ENCODE measurements around the gene PDZRN3. TPM values are rescaled to one million over a fixed set of nuclear protein-coding genes. Genes with fewer than 3 reads are reported as not detected.

PDZRN3 gene
- polyA plus RNA-seq, 1 of the 3 experiments (the other 2 are of a cell fraction), result 10.3 TPM

DNA sequence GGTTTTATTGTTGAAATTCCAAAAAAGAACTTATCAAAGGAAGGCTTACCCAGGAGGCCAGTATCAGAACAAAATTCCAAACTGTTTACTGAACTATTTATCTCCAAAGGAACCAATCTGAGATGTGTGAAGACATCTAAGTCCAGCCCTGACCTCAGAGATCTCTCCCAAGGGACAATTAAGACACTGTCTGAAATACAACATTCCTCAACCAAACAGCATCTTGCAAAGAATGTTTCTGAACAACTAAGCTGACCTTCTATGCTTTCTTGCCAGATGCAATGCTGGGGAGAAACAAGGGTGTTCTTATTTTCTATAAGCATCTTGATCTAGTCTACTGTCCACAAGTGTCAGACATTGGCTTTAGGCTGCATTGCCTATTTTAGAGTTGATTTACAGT lies 13.6 kb downstream of the PDZRN3 start (continued):
- TF ChIP-seq, protein P1, sequence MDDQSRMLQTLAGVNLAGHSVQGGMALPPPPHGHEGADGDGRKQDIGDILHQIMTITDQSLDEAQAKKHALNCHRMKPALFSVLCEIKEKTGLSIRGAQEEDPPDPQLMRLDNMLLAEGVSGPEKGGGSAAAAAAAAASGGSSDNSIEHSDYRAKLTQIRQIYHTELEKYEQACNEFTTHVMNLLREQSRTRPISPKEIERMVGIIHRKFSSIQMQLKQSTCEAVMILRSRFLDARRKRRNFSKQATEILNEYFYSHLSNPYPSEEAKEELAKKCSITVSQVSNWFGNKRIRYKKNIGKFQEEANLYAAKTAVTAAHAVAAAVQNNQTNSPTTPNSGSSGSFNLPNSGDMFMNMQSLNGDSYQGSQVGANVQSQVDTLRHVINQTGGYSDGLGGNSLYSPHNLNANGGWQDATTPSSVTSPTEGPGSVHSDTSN (IDR thresholded peaks at IDR 0.05), result no peak

DNA sequence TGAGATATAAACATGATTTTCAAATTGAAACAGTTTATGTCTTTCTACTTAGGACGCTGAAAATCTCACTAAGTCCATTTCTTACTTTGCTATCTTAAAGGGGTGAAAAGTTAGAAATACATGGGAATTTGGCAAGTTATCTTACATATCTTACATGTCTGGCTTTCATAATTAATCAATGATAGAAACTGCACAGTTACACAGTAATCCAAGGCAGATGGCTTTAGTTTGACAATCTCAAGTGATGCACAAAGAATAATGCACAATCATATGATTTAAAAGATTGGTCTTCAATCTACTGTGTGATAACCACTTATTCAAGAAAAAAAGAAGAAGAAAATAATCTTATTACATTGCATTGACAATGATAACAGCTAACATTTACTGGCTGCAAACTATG lies 14.2 kb downstream of the PDZRN3 start:
- Histone ChIP-seq H3F3A (replicated peaks; ENCODE audit: insufficient read depth) (no peaks in the 10 kb centered on the region), H4K20me1 (ENCODE audit: insufficient read depth) (peaks cover 47% of the 10 kb centered on the region), H3K9me3 (no peaks in the 10 kb centered on the region), H3K27ac (ENCODE audit: low read depth in 2 of 2, low read length in 1 of 2) (peak overlapping the region; percentile 11 to 76; a peak in 3 of 4 replicates), H3K27me3 (ENCODE audit: insufficient read depth) (no peaks in the 10 kb centered on the region), H3K36me3 (replicated peaks in 1 of 2; ENCODE audit: control insufficient read depth in 1 of 2, insufficient read depth in 2 of 2, low read length in 1 of 2) (peaks cover 12 to 15% of the 10 kb centered on the region in 2 experiments), H3K79me2 (ENCODE audit: insufficient read depth) (peaks cover 99% of the 10 kb centered on the region), H3K4me2 (no peak overlapping the region), H3K4me3 (ENCODE audit: low read depth in 2 of 2, low read length in 1 of 2) (no peak overlapping the region), H3K9me2 (no peaks in the 10 kb centered on the region), H2AFZ (ENCODE audit: low read depth) (no peak overlapping the region), H3K9ac (no peak overlapping the region), H3K4me1 (ENCODE audit: control insufficient read depth in 1 of 2, insufficient read depth in 2 of 2, low read depth in 1 of 2, low read length in 1 of 2) (peaks cover 7 to 22% of the 10 kb centered on the region in 2 experiments; a peak in 2 of 4 replicates)
- 0 out of 2 replicates have a peak, but pooled peaks have one; percentile 20 for TF ChIP-seq POLR2AphosphoS5 (IDR thresholded peaks at IDR 0.05; ENCODE audit: low read depth, low read length)
- no peak for TF ChIP-seq CHD2 (IDR thresholded peaks at IDR 0.05; ENCODE audit: low read length, partially characterized antibody)
- TF ChIP-seq EZH2phosphoT487 (IDR thresholded peaks at IDR 0.05; ENCODE audit: borderline replicate concordance, low read depth), result no peak
- 0 out of 2 replicates have a peak, but pooled peaks have one; percentile 9 for TF ChIP-seq JUND (IDR thresholded peaks at IDR 0.05)
- TF ChIP-seq SMC3 (IDR thresholded peaks at IDR 0.05; ENCODE audit: low read depth, low read length), result no peak
- TF ChIP-seq TCF12 (IDR thresholded peaks at IDR 0.05), result peak; percentile 89
- TF ChIP-seq, protein P2, sequence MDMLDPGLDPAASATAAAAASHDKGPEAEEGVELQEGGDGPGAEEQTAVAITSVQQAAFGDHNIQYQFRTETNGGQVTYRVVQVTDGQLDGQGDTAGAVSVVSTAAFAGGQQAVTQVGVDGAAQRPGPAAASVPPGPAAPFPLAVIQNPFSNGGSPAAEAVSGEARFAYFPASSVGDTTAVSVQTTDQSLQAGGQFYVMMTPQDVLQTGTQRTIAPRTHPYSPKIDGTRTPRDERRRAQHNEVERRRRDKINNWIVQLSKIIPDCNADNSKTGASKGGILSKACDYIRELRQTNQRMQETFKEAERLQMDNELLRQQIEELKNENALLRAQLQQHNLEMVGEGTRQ (IDR thresholded peaks at IDR 0.05; ENCODE audit: borderline replicate concordance, low read depth, low read length), result no peak
- TF ChIP-seq GATA2 (CRISPR knock-in tag; IDR thresholded peaks at IDR 0.05), result peak; percentile 52; the same call in 1 of the 2 replicates
- TF ChIP-seq, protein P3, sequence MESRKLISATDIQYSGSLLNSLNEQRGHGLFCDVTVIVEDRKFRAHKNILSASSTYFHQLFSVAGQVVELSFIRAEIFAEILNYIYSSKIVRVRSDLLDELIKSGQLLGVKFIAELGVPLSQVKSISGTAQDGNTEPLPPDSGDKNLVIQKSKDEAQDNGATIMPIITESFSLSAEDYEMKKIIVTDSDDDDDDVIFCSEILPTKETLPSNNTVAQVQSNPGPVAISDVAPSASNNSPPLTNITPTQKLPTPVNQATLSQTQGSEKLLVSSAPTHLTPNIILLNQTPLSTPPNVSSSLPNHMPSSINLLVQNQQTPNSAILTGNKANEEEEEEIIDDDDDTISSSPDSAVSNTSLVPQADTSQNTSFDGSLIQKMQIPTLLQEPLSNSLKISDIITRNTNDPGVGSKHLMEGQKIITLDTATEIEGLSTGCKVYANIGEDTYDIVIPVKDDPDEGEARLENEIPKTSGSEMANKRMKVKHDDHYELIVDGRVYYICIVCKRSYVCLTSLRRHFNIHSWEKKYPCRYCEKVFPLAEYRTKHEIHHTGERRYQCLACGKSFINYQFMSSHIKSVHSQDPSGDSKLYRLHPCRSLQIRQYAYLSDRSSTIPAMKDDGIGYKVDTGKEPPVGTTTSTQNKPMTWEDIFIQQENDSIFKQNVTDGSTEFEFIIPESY (IDR thresholded peaks at IDR 0.05; ENCODE audit: borderline replicate concordance, low read depth), result no peak
- TF ChIP-seq, protein P4, sequence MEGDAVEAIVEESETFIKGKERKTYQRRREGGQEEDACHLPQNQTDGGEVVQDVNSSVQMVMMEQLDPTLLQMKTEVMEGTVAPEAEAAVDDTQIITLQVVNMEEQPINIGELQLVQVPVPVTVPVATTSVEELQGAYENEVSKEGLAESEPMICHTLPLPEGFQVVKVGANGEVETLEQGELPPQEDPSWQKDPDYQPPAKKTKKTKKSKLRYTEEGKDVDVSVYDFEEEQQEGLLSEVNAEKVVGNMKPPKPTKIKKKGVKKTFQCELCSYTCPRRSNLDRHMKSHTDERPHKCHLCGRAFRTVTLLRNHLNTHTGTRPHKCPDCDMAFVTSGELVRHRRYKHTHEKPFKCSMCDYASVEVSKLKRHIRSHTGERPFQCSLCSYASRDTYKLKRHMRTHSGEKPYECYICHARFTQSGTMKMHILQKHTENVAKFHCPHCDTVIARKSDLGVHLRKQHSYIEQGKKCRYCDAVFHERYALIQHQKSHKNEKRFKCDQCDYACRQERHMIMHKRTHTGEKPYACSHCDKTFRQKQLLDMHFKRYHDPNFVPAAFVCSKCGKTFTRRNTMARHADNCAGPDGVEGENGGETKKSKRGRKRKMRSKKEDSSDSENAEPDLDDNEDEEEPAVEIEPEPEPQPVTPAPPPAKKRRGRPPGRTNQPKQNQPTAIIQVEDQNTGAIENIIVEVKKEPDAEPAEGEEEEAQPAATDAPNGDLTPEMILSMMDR (IDR thresholded peaks at IDR 0.05), result no peak
- no peak for TF ChIP-seq FOXJ3 (CRISPR knock-in tag; IDR thresholded peaks at IDR 0.05)
- TF ChIP-seq, protein P5, sequence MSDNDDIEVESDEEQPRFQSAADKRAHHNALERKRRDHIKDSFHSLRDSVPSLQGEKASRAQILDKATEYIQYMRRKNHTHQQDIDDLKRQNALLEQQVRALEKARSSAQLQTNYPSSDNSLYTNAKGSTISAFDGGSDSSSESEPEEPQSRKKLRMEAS (IDR thresholded peaks at IDR 0.05; ENCODE audit: low read depth), result no peak
- TF ChIP-seq MXI1 (IDR thresholded peaks at IDR 0.05; ENCODE audit: low read depth, low read length), result no peak
- TF ChIP-seq, protein P6, sequence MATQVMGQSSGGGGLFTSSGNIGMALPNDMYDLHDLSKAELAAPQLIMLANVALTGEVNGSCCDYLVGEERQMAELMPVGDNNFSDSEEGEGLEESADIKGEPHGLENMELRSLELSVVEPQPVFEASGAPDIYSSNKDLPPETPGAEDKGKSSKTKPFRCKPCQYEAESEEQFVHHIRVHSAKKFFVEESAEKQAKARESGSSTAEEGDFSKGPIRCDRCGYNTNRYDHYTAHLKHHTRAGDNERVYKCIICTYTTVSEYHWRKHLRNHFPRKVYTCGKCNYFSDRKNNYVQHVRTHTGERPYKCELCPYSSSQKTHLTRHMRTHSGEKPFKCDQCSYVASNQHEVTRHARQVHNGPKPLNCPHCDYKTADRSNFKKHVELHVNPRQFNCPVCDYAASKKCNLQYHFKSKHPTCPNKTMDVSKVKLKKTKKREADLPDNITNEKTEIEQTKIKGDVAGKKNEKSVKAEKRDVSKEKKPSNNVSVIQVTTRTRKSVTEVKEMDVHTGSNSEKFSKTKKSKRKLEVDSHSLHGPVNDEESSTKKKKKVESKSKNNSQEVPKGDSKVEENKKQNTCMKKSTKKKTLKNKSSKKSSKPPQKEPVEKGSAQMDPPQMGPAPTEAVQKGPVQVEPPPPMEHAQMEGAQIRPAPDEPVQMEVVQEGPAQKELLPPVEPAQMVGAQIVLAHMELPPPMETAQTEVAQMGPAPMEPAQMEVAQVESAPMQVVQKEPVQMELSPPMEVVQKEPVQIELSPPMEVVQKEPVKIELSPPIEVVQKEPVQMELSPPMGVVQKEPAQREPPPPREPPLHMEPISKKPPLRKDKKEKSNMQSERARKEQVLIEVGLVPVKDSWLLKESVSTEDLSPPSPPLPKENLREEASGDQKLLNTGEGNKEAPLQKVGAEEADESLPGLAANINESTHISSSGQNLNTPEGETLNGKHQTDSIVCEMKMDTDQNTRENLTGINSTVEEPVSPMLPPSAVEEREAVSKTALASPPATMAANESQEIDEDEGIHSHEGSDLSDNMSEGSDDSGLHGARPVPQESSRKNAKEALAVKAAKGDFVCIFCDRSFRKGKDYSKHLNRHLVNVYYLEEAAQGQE (IDR thresholded peaks at IDR 0.05; ENCODE audit: low read depth, low read length), result no peak
- no peak for TF ChIP-seq GABPA (IDR thresholded peaks at IDR 0.05; ENCODE audit: low read depth)
- TF ChIP-seq NFIC (IDR thresholded peaks at IDR 0.05; ENCODE audit: borderline replicate concordance), result peak; percentile 21; the same call in 1 of the 2 replicates
- TF ChIP-seq RXRA (IDR thresholded peaks at IDR 0.05; ENCODE audit: borderline replicate concordance, low read depth), result no peak
- peak; percentile 29 to 82; a peak in 2 of 4 replicates for TF ChIP-seq EP300 (IDR thresholded peaks at IDR 0.05; ENCODE audit: borderline replicate concordance in 1 of 2, low read depth in 1 of 2, low read length in 1 of 2)
- TF ChIP-seq RCOR1 (IDR thresholded peaks at IDR 0.05; ENCODE audit: low read length), result peak; percentile 71; the same call in 1 of the 2 replicates
- TF ChIP-seq, protein P1 (IDR thresholded peaks at IDR 0.05), result peak; percentile 63
- DNase-seq, result no peak
- ChIA-PET CTCF (interaction anchor here (1.0 to 1.4 kb wide), 2 partner anchors 102 to 237 kb away, joined by 3 read pairs; no protein-coding TSS in a partner anchor), POLR2A (no interaction called here)
- WGBS (ENCODE audit: low lambda C conversion rate), result 58% methylated on average over 1 of the region's 1 CpG

All from SK-N-SH (cell line).